Stimulated activated naive B cell treated with anti-CD40 and anti-IgM and Interleukin-4, amounts not matched to agents 10 μg/mL and 1 μg/mL and 100 μg/mL, for 72 hours (primary cell): ENCODE results near the gene PIK3CA.
A peak's percentile ranks its signal among the peaks of the same experiment; 100 is the strongest.
"Not testable (repeated sequence)": the region's sequence is repeated elsewhere in the genome, so short reads cannot be mapped to it uniquely, and the experiment has no call there.

Experiments used
- ATAC-seq, 2 donors: fragments of 150-1000 bp; cut with Tn5 transposase; replicated peaks; 2 replicates each; pipeline ENCODE4 v1.10.0; 2021; ENCODE audit warnings: moderate library complexity in 1 of 2
- DNase-seq: peaks from one replicate; pipeline ENCODE4 v3.0.0; 2021
- H3K27ac Mint-ChIP-seq: one replicate; pipeline ENCODE4 v1.8.0; 2022; ENCODE audit warnings: mild to moderate bottlenecking, mixed read lengths
- H3K27me3 Mint-ChIP-seq, 2 donors: one replicate each; pipeline ENCODE4 v1.8.0; 2022; ENCODE audit warnings: mixed read lengths in 2 of 2
- H3K36me3 Mint-ChIP-seq, 2 donors: one replicate each; pipeline ENCODE4 v1.8.0; 2022; ENCODE audit warnings: mixed read lengths in 2 of 2, mild to moderate bottlenecking in 1 of 2
- H3K4me1 Mint-ChIP-seq, 2 donors: one replicate each; pipeline ENCODE4 v1.8.0; 2022; ENCODE audit warnings: mixed read lengths in 2 of 2, mild to moderate bottlenecking in 1 of 2
- H3K4me3 Mint-ChIP-seq, 2 donors: one replicate each; pipeline ENCODE4 v1.8.0; 2022; ENCODE audit warnings: mild to moderate bottlenecking in 2 of 2, mixed read lengths in 2 of 2, moderate library complexity in 1 of 2
- H3K9me3 Mint-ChIP-seq, 2 donors: one replicate each; pipeline ENCODE4 v1.8.0; 2022; ENCODE audit warnings: mixed read lengths in 2 of 2, mild to moderate bottlenecking in 1 of 2

PIK3CA gene

DNA sequence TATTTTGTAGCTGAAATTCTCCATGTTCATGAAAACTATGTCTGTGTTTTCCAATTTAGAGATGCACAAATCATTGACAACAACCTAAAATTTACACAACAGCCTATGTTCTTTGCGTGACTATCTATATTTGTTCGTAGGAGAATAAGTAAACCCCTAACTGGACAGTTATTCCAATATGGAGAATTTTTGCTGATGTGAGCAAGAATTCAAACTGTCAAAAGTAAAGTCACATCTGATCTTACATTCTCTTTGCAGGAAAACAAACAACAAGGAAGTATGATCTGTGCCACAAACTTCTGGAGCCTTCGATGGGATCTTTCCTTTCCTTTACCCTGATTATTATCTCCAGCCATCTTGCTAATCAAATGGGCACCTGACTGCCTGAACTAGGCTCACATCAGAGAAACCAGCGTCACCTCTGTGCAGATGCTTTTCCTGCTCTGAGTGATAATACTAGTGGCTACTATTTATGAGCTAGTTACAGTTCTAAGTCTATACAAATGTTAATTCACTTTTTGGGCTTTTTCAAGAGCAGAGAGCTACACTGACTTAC is 121.1 kb downstream of the PIK3CA start:
- Mint-ChIP-seq H3K27me3 (no peaks in the 10 kb centered on the region), H3K4me1 (peaks cover 35 to 43% of the 10 kb centered on the region in 2 donors), H3K36me3 (no peaks in the 10 kb centered on the region), H3K27ac (no peak overlapping the region), H3K4me3 (no peak overlapping the region), H3K9me3 (no peaks in the 10 kb centered on the region)
- ATAC-seq (no peak), DNase-seq (no peak)

DNA sequence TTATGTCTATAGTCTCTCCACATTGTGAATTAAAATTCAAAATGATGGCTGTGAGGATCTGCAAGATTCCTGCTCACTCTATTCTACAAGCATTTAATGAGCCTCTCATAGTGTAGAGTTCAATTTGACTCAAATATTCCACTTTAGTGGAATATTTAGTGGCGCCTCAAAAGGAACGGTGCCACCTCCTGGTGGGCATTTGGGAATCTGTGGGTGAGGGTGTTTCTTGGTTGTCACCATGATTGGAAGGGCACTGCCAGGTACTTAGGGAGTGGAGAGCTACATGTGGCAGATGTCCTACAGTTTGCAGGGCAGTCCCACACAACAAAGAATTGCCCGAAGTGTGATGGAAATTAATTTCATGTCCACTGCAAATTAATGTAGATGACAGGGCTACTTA is 124.2 kb downstream of the PIK3CA start:
- no peak overlapping the region for H3K27ac Mint-ChIP-seq
- ATAC-seq: no peak
- peaks cover 14 to 20% of the 10 kb centered on the region in 2 donors for H3K4me1 Mint-ChIP-seq
- H3K9me3 Mint-ChIP-seq: no peaks in the 10 kb centered on the region
- H3K36me3 Mint-ChIP-seq: no peaks in the 10 kb centered on the region
- no peaks in the 10 kb centered on the region for H3K27me3 Mint-ChIP-seq
- DNase-seq: no peak
- H3K4me3 Mint-ChIP-seq: no peak overlapping the region

DNA sequence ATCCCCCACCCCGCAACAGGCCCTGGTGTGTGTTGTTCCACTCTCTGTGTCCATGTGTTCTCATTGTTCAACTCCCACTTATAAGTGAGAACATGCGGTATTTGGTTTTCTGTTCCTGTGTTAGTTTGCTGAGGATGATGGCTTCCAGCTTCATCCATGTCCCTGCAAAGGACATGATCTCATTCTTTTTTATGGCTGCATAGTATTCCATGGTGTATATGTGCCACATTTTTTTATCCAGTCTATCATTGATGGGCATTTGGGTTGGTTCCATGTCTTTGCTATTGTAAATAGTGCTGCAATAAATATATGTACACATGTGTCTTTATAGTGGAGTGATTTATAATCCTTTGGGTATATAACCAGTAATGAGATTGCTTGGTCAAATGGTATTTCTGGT is 126.3 kb downstream of the PIK3CA start:
- peaks cover 3 to 11% of the 10 kb centered on the region in 2 donors for H3K4me1 Mint-ChIP-seq
- ATAC-seq, DNase-seq, H3K27ac Mint-ChIP-seq, H3K9me3 Mint-ChIP-seq, H3K27me3 Mint-ChIP-seq, H3K36me3 Mint-ChIP-seq, H3K4me3 Mint-ChIP-seq: not testable (repeated sequence)

DNA sequence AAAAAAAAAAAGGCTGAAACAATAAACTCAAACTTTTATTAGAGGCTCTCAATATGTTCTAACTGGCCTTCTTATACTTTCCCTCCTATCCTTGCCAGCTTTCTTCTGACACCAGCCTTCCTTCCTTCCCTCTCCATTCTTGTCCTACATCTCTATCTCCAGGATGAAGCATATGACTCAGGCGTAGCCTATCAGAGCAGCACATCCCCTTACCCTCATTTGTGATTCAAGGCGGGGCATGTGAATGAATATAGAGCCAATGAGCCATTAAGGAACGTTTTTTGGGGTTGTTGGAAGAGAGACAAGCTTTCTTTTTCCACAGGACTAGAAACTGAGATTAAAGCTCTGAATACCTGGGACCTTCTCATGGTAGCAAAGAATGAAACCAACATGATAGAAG is 127.8 kb downstream of the PIK3CA start:
- no peak overlapping the region for H3K27ac Mint-ChIP-seq
- no peak overlapping the region for H3K4me3 Mint-ChIP-seq
- no peak for ATAC-seq
- no peak for DNase-seq
- H3K9me3 Mint-ChIP-seq: no peaks in the 10 kb centered on the region
- peaks cover 3 to 11% of the 10 kb centered on the region in 2 donors for H3K4me1 Mint-ChIP-seq
- H3K36me3 Mint-ChIP-seq: no peaks in the 10 kb centered on the region
- no peaks in the 10 kb centered on the region for H3K27me3 Mint-ChIP-seq

DNA sequence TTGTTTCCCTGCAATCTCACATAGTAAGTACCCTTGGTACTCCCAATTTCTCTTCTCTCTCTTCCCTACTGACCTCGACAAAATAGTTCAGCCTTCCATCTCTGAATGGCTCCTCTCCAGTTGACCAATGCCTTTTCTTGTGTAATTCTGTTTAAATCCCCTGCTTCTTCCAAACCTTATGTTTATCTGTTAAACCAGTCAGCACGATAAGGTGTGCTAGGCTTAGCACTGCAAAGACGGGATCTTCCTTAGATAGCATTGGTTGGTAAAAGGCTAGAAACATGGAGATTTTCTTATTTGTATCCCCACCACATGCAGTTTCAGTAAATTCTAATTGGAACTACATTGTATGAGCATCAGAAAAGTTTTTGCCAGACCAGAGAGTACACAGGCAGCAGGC is 128.6 kb downstream of the PIK3CA start:
- H3K9me3 Mint-ChIP-seq: no peaks in the 10 kb centered on the region
- H3K36me3 Mint-ChIP-seq: no peaks in the 10 kb centered on the region
- H3K4me1 Mint-ChIP-seq: peaks cover 3 to 11% of the 10 kb centered on the region in 2 donors
- DNase-seq (no peak), ATAC-seq (no peak)
- H3K4me3 Mint-ChIP-seq: no peak overlapping the region
- H3K27ac Mint-ChIP-seq: no peak overlapping the region
- no peaks in the 10 kb centered on the region for H3K27me3 Mint-ChIP-seq

DNA sequence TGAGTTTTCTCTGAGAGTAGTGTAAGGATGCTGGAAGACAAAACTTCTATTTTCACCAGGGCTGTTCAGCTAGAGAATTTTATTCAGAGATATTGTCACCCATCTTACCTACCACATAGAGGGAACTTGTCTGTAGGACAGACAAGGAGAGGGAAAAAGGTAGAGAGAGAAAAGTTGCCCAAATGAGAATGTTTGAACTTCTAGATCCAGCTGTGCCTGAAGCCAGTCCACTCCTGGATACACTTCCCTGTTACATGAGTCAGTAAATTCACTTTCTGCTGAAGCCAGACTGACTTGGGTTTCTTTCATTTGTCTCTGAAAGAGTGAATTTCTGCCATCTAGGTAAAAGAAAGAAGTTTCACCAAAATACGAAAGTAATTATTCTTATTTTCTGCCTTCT is 130.0 kb downstream of the PIK3CA start:
- DNase-seq (no peak), ATAC-seq (no peak)
- Mint-ChIP-seq H3K36me3 (no peaks in the 10 kb centered on the region), H3K27ac (no peak overlapping the region), H3K27me3 (peaks cover 0 to 5% of the 10 kb centered on the region in 2 donors), H3K9me3 (no peaks in the 10 kb centered on the region), H3K4me3 (no peak overlapping the region), H3K4me1 (peaks cover 0 to 6% of the 10 kb centered on the region in 2 donors)

DNA sequence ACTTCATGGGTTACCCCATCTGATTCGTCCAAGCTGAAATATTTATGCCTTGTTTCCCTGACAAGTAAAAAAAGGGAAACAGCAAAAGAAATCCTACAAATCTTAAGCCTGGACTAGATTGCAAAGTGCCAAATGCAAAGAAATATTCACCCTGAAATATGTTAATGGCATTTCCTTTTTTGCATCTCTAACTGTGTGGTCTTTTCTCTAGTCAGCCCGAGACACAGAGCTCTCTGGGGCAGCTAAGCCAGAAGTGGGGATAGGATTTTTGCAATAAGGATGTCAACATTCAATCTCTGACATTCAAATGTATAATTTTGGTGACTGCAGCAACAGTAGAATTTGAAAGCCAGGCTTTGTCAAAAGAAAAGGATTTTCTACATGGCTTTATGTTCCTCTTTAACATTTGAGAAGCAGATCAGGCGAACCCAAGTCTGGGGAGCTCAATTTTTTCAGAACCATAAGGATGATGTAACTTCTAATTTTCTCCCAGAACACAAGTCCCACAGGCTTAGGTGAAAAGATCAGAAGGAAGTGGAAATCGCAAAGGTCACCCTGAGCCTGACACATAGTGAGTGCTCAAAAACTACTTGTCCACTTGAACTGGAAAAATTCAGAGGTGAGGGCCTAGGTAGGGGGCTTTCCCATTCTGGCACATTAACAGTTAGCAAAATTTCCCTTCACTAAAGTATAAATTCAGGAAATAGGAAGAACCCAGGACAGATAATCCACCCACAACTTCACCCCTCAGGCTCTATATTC is 131.0 kb downstream of the PIK3CA start:
- Mint-ChIP-seq H3K27ac (no peak overlapping the region), H3K4me3 (no peak overlapping the region), H3K27me3 (peaks cover 0 to 5% of the 10 kb centered on the region in 2 donors), H3K9me3 (no peaks in the 10 kb centered on the region), H3K36me3 (no peaks in the 10 kb centered on the region), H3K4me1 (peaks cover 0 to 6% of the 10 kb centered on the region in 2 donors)
- ATAC-seq (peak; percentile 53 to 58), DNase-seq (no peak)

DNA sequence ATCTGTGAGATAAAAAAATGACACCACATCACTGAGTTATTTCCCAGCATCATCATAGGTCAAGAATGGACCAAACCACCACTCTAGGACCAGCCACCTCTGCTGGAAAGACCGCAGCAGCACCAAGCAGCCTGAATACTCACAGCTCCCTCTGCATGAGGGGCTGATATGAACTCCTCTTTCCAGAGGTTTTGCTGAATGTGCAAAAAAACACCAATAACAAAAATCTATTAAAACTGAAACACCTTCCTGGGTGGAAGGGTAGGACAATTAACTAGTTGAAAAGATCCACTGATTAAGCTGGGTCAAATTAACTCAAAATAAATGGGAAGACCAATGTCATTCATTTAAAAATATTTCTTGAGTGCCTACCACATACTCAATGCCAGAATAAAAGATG is 131.7 kb downstream of the PIK3CA start:
- Mint-ChIP-seq H3K36me3 (no peaks in the 10 kb centered on the region), H3K9me3 (no peaks in the 10 kb centered on the region), H3K27me3 (peaks cover 0 to 5% of the 10 kb centered on the region in 2 donors), H3K27ac (no peak overlapping the region), H3K4me3 (no peak overlapping the region), H3K4me1 (peaks cover 0 to 6% of the 10 kb centered on the region in 2 donors)
- ATAC-seq (no peak), DNase-seq (no peak)

DNA sequence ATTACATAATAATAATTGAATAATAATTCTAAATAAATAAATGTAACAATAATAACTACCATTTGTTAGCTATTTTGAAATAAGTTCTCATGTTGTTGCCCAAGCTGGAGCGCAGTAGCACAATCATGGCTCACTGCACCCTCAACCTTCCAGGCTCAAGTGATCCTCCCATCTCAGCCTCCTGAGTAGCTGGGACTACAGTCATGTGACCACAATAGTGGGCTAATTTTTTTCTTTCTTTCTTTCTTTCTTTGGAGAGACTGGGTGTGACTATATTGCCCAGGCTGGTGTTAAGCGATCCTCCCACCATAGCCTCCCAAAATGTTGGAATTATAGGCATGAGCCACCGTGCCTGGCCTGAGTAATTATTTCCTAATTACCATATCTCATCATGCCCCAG is 133.7 kb downstream of the PIK3CA start:
- no peaks in the 10 kb centered on the region for H3K36me3 Mint-ChIP-seq
- H3K9me3 Mint-ChIP-seq: no peaks in the 10 kb centered on the region
- ATAC-seq (no peak), DNase-seq (no peak)
- no peak overlapping the region for H3K4me3 Mint-ChIP-seq
- H3K27me3 Mint-ChIP-seq: peaks cover 0 to 5% of the 10 kb centered on the region in 2 donors
- H3K4me1 Mint-ChIP-seq: peaks cover 0 to 6% of the 10 kb centered on the region in 2 donors
- no peak overlapping the region for H3K27ac Mint-ChIP-seq

DNA sequence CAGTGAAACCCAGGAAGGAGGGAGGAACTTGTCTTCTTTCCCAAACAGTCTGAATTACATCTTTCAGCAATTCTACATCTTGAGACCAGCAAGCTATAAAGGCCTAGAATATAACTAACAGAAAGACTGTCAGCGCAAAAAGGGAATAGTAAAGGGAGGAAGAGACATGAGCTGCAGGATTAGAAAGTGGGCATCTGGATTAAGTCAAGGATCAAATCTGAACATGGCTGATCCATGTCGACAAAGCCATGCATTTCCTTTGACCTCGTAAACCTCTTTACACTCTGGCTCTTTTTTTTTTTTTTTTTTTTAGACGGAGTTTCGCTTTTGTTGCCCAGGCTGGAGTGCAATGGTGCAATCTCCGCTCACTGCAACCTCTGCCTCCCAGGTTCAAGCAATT is 138.2 kb downstream of the PIK3CA start:
- Mint-ChIP-seq H3K4me3 (no peak overlapping the region), H3K9me3 (no peaks in the 10 kb centered on the region), H3K27ac (no peak overlapping the region), H3K27me3 (peaks cover 0 to 5% of the 10 kb centered on the region in 2 donors), H3K4me1 (no peaks in the 10 kb centered on the region), H3K36me3 (no peaks in the 10 kb centered on the region)
- DNase-seq: no peak
- no peak for ATAC-seq

DNA sequence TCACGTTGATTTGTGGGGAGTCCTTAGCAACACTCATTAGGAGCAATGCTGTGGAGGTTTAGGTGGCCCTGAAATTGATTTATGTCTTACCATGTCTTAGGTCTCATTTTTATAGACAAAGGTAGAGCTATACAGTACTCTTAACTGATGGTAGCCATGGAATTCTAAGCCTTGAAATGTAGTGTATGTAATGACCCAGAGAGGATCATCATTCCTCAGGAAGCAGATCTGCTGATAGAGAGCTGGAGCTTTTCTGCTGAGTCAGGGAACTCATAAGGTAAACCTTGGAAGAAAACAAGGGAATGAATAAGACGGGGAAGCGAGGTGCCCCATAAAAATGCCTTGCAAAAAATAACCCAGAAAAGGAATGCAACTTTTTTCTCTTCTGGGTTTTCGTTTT is 140.7 kb downstream of the PIK3CA start:
- DNase-seq (no peak), ATAC-seq (no peak)
- Mint-ChIP-seq H3K27me3 (peaks cover 0 to 7% of the 10 kb centered on the region in 2 donors), H3K4me1 (no peaks in the 10 kb centered on the region), H3K27ac (no peak overlapping the region), H3K4me3 (no peak overlapping the region), H3K36me3 (no peaks in the 10 kb centered on the region), H3K9me3 (no peaks in the 10 kb centered on the region)

DNA sequence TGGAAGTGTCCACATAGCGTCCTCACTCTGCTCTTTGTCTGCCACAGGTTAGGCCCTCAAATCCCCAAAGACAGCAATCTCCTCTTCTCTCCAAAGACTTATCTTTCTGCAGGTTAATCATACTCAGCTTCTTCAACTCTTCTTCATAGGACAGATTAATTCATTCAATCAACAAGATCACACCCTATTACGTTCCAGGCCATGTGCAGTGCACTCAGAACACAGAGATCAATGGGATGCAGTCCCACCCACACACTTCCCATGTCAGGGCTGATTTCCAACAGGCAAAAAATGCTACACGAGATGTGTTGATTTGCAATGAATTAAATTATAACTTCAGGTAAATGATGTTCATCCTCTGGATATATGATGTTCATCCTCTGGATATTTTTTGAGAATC is 141.1 kb downstream of the PIK3CA start:
- H3K4me3 Mint-ChIP-seq: no peak overlapping the region
- no peaks in the 10 kb centered on the region for H3K4me1 Mint-ChIP-seq
- ATAC-seq (no peak), DNase-seq (no peak)
- H3K27ac Mint-ChIP-seq: no peak overlapping the region
- no peaks in the 10 kb centered on the region for H3K9me3 Mint-ChIP-seq
- H3K27me3 Mint-ChIP-seq: peaks cover 0 to 7% of the 10 kb centered on the region in 2 donors
- no peaks in the 10 kb centered on the region for H3K36me3 Mint-ChIP-seq
